Panc1 (cell line): Measurements from ENCODE around the gene PCDH1. TPM values are rescaled to one million over a fixed set of nuclear protein-coding genes. Genes with fewer than 3 reads are reported as not detected.
"Not testable (repeated sequence)": the region's sequence is repeated elsewhere in the genome, so short reads cannot be mapped to it uniquely, and the experiment has no call there.

Experiments
- ATAC-seq: fragments of 200-7000 bp; cut with Tn5 transposase; 2 replicates; pipeline ENCODE4 v1.9.1; 2020; ENCODE audit warnings: mild to moderate bottlenecking, moderate library complexity
- BruUV-seq: library from RNA; stranded (reverse); fragments of 400-500 nt; replicated peaks from 2 replicates; lab custom pipeline; 2021; lab: Mats Ljungman, UMichigan
- CTCF ChIA-PET: fragments of 300-600 bp; sonication (Branson Sonifier 250); formaldehyde crosslinking; loops from one replicate; lab custom pipeline; 2022; ENCODE audit warnings: antibody characterized with exemption; lab: Charles Lee
- POLR2A ChIA-PET: fragments of 300-600 bp; sonication (Branson Sonifier 250); formaldehyde crosslinking; loops from one replicate; lab custom pipeline; 2022; ENCODE audit warnings: antibody characterized with exemption; lab: Charles Lee
- DNase-seq: peaks from one replicate; pipeline ENCODE4 v3.0.0-alpha.2; 2010; ENCODE audit warnings: low read depth, low spot score
- H3K27ac ChIP-seq: 2 replicates; pipeline ENCODE4 v1.5.1; 2011; ENCODE audit warnings: mild to moderate bottlenecking, low read length, inconsistent platforms
- H3K27me3 ChIP-seq: fragments of 200-500 bp; sonication (Bioruptor generic); 2 replicates; pipeline ENCODE4 v1.6.0; 2014; ENCODE audit warnings: low read length, inconsistent platforms; ENCODE audit not compliant: control insufficient read depth, insufficient read depth
- H3K36me3 ChIP-seq: fragments of 200-500 bp; sonication (Bioruptor generic); 2 replicates; pipeline ENCODE4 v1.5.1; 2014; ENCODE audit warnings: inconsistent platforms, mild to moderate bottlenecking, low read length, moderate library complexity; ENCODE audit not compliant: control insufficient read depth, insufficient read depth
- H3K4me1 ChIP-seq: 2 replicates; pipeline ENCODE4 v1.5.1; 2011; ENCODE audit warnings: inconsistent platforms, mild to moderate bottlenecking, low read length, moderate library complexity; ENCODE audit not compliant: control insufficient read depth, insufficient read depth
- H3K4me3 ChIP-seq, 2 experiments: 2 replicates each; pipeline ENCODE4 v1.5.1; 2011 to 2012; ENCODE audit warnings: low read depth in 2 of 2, low read length in 2 of 2, mild to moderate bottlenecking in 2 of 2, inconsistent platforms in 1 of 2, moderate library complexity in 1 of 2
- H3K9me3 ChIP-seq: fragments of 200-500 bp; sonication (Bioruptor generic); 2 replicates; pipeline ENCODE4 v1.5.1; 2014; ENCODE audit warnings: low read depth, mild to moderate bottlenecking, inconsistent platforms, low read length, moderate library complexity; ENCODE audit not compliant: control insufficient read depth, insufficient read depth
- CTCF ChIP-seq: fragments of 450-650 bp; IDR thresholded peaks from 2 replicates; pipeline ENCODE4 v1.5.1; 2017; ENCODE audit warnings: mild to moderate bottlenecking
- POLR2AphosphoS5 ChIP-seq: IDR thresholded peaks from 2 replicates; pipeline ENCODE4 v1.6.1; 2012; ENCODE audit warnings: mild to moderate bottlenecking, low read depth, low read length, moderate library complexity
- REST ChIP-seq, 2 experiments: IDR thresholded peaks; 2 replicates each; pipeline ENCODE4 v1.6.1; 2011 to 2012; ENCODE audit warnings: low read depth in 2 of 2, control low read depth in 1 of 2, low read length in 1 of 2, mild to moderate bottlenecking in 1 of 2, moderate library complexity in 1 of 2; ENCODE audit not compliant: insufficient read depth in 1 of 2
- SIN3A ChIP-seq: IDR thresholded peaks from 2 replicates; pipeline ENCODE4 v1.6.1; 2012; ENCODE audit warnings: low read depth, mild to moderate bottlenecking, low read length, moderate library complexity, borderline replicate concordance; ENCODE audit not compliant: insufficient read depth
- TCF7L2 ChIP-seq: IDR thresholded peaks from 2 replicates; pipeline ENCODE4 v1.6.1; 2011; ENCODE audit warnings: mild to moderate bottlenecking, low read depth, low read length, inconsistent platforms
- in situ Hi-C: cut with HindIII; loops from 2 replicates; pipeline ENCODE4 v1.10.0; 2016; ENCODE audit warnings: low sequenced_read_pairs, low pct_unique_long_range_greater_than_20kb
- intact Hi-C: fragments of 100-400 bp; cut with micrococcal nuclease; formaldehyde crosslinking; loops from one replicate; pipeline ENCODE4 v1.10.0; 2022; ENCODE audit not compliant: unreplicated experiment
- total RNA-seq: library from RNA; stranded (reverse); gene quantifications from one replicate; pipeline ENCODE4 v1.2.1, GENCODE V29; 2021; ENCODE audit not compliant: unreplicated experiment

PCDH1 gene
- total RNA-seq, 1 experiment from 2014 or later: 9.0 TPM

GRCh38 chr5:141822144-141822543 is 56.1 kb downstream of the PCDH1 start:
- peaks cover 3% of the 10 kb centered on the region; the same call in 1 of the 2 replicates for H3K27me3 ChIP-seq
- H3K27ac ChIP-seq: no peak overlapping the region
- H3K36me3 ChIP-seq: no peaks in the 10 kb centered on the region
- CTCF ChIA-PET: interaction anchor here (0.6 kb wide), 1 partner anchor 129 kb away, joined by 3 read pairs; no protein-coding TSS in a partner anchor
- no peaks in the 10 kb centered on the region for H3K9me3 ChIP-seq
- TF ChIP-seq TCF7L2: no peak
- TF ChIP-seq REST (IDR thresholded peaks at IDR 0.05; ENCODE audit: insufficient read depth in 1 of 2, low read depth in 2 of 2, low read length in 1 of 2): no peak
- TF ChIP-seq POLR2AphosphoS5: no peak
- TF ChIP-seq CTCF: no peak
- TF ChIP-seq SIN3A: no peak
- POLR2A ChIA-PET: no interaction called here
- in situ Hi-C loops: no loop called here
- no TSS peak for BruUV-seq
- intact Hi-C loops: no loop called here
- H3K4me3 ChIP-seq: no peak overlapping the region
- H3K4me1 ChIP-seq: no peaks in the 10 kb centered on the region
- ATAC-seq (no peak), DNase-seq (no peak)

- no TSS peak for BruUV-seq
- in situ Hi-C loops (no loop called here), intact Hi-C loops (no loop called here)
- no peak for DNase-seq
- TF ChIP-seq TCF7L2 (no peak), REST (IDR thresholded peaks at IDR 0.05; ENCODE audit: insufficient read depth in 1 of 2, low read depth in 2 of 2, low read length in 1 of 2) (no peak), CTCF (no peak), SIN3A (no peak), POLR2AphosphoS5 (no peak)
- ChIA-PET CTCF (interaction anchor here (0.6 kb wide), 1 partner anchor 129 kb away, joined by 3 read pairs; no protein-coding TSS in a partner anchor), POLR2A (no interaction called here)
- H3K27me3 ChIP-seq: peaks cover 3% of the 10 kb centered on the region; the same call in 1 of the 2 replicates
- no peak overlapping the region for H3K4me3 ChIP-seq
- H3K27ac ChIP-seq: no peak overlapping the region
- ATAC-seq: no peak
- no peaks in the 10 kb centered on the region for H3K36me3 ChIP-seq
- H3K9me3 ChIP-seq: no peaks in the 10 kb centered on the region
- H3K4me1 ChIP-seq: no peaks in the 10 kb centered on the region
Observed at GRCh38 chr5:141821430-141821925, 56.7 kb downstream of the PCDH1 start.

GRCh38 chr5:141820686-141821085 is 57.5 kb downstream of the PCDH1 start:
- intact Hi-C loops: not testable (repeated sequence)

More at GRCh38 chr5:141820686-141821085, 57.5 kb downstream of the PCDH1 start:
- POLR2A ChIA-PET, H3K9me3 ChIP-seq, H3K36me3 ChIP-seq, ATAC-seq, H3K4me3 ChIP-seq, H3K27ac ChIP-seq, H3K4me1 ChIP-seq, BruUV-seq, CTCF ChIA-PET, DNase-seq, in situ Hi-C loops, H3K27me3 ChIP-seq: not testable (repeated sequence)
